ENCODE results near the gene C17orf67. TPM values are rescaled to one million over a fixed set of nuclear protein-coding genes. Genes with fewer than 3 reads are reported as not detected.

C17orf67 gene, protein sequence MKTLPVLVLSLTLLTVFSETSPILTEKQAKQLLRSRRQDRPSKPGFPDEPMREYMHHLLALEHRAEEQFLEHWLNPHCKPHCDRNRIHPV
- 1.0 TPM for polyA plus RNA-seq
- long read RNA-seq, donor 1, result 0 reads
- long read RNA-seq, donor 2, result 0 reads
- long read RNA-seq, donor 3, result 0 reads
- long read RNA-seq, donor 4, result 0 reads
- long read RNA-seq, donor 5, result 0 reads
- long read RNA-seq, donor 6, result 0 reads
- long read RNA-seq, donor 7, result 0 reads
- long read RNA-seq, donor 8, result 0 reads
- long read RNA-seq, donor 9, result 0 reads
- long read RNA-seq, donor 10, result 0 reads
- long read RNA-seq, donor 11, result 0 reads

DNA sequence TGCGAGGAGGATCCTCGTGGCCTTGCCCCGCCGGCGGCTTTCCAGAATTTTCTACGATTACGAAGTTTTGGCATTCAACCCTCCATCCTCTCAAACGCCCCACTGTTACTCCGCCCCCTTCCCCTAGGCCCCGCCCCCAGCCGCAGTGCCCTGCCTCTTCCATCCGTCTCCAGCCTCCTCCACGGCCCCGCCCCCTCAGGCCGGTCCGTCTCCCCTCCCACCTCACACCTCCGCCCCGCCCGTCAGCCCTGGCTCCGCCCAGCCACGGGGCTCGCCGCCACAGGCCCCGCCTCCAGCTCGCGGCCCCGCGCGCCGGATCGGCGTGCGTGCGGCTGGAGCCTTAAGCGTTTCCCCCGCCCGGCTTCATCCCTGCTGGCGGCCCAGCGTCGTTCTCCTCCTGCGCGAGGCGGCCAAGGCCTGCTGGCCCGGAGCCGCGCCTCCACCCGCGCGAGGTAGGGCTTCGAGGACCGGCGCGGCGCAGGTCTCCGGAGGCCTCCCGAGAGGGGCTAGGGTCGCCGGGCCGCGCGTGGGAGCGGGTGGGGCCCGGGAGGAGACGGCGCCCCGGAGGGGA lies at the start of gene C17orf67, which contains the start of gene DGKE:
C17orf67 (minus strand) TSS at position 112 of the 571 bp plus-strand sequence. CDS start 18,110 bp downstream, outside the sequence.
DGKE (plus strand) TSS at position 343 of the 571 bp plus-strand sequence. CDS start 645 bp downstream, outside the sequence.
- H3K4me1 ChIP-seq (ENCODE audit: control insufficient read depth, insufficient read depth, low read length), result peaks cover 15% of the 10 kb centered on the region

DNA sequence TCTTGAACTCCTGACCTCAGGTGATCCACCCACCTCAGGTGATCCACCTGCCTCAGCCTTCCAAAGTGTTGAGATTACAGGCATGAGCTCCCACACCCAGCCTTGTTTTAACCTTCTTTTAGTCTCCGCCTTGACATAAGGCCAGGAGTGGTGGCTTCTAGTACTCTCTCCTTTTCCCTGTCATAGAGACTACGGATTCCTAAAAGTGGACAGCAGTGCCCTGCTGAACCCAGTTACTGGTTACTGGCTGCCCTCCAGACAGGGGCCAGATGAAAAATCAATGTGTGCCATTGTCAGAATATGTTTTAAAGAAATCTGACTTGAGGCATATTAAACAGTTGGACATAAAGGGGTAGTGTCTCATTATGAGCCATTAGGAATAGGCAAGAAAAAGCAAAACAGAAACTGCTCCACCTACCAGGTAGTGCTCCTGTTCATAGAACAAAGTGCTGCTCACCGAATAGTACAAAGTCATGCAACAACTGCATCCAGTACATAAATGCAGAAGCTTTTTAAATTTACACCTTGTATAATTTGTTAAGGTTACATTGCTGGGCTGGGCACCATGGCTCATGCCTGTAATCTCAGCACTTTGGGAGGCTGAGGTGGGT lies 48.1 kb upstream of the C17orf67 start:
- no peak overlapping the region for H3K4me3 ChIP-seq (ENCODE audit: low read length)
- no peak for DNase-seq
- no CpG with 5 or more reads among the region's 3 CpGs for WGBS (ENCODE audit: insufficient coverage, low lambda C conversion rate)
- no peaks in the 10 kb centered on the region for H3K27me3 ChIP-seq (ENCODE audit: control insufficient read depth, insufficient read depth, low read length)
- no peaks in the 10 kb centered on the region for H3K36me3 ChIP-seq (ENCODE audit: control insufficient read depth, insufficient read depth, low read length)
- no peak overlapping the region for H3K27ac ChIP-seq (ENCODE audit: low read length)
- peaks cover 12% of the 10 kb centered on the region for H3K4me1 ChIP-seq (ENCODE audit: control insufficient read depth, insufficient read depth, low read length)
- no peaks in the 10 kb centered on the region for H3K9me3 ChIP-seq (ENCODE audit: control insufficient read depth, low read depth, low read length)

More for the DNA sequence above, at the start of gene C17orf67, which contains the start of gene DGKE:
- no CpG with 5 or more reads among the region's 66 CpGs for WGBS (ENCODE audit: insufficient coverage, low lambda C conversion rate)
- no peak within 1 kb of the TSS for H3K27ac ChIP-seq (ENCODE audit: low read length)
- peak; percentile 91 to 95 for DNase-seq
- H3K4me3 ChIP-seq (ENCODE audit: low read length), result peak within 1 kb of the TSS; percentile 59
- no peaks in the 10 kb centered on the region for H3K9me3 ChIP-seq (ENCODE audit: control insufficient read depth, low read depth, low read length)
- no peaks in the 10 kb centered on the region for H3K27me3 ChIP-seq (ENCODE audit: control insufficient read depth, insufficient read depth, low read length)
- H3K36me3 ChIP-seq (ENCODE audit: control insufficient read depth, insufficient read depth, low read length), result no peaks in the 10 kb centered on the region

DNA sequence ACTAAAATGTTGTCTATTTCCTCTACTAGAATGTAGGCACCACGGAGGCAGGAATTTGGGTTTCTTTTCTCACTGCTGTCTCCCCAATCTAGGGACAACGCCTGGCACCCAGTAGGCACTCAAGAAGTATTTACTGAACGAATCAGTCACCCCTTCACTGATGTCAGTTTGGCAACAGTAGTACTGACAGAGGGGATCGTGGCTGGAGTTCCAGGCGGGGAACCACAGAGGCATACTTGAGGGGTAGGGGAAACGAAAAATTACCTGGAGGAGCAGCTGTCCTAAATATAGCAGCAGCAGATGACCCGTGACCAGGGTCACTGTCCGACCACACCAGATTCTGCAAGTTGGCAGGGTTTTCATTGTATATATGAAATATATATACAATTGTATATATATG lies 46.9 kb upstream of the C17orf67 start:
- Histone ChIP-seq H3K4me3 (ENCODE audit: low read length) (no peak overlapping the region), H3K27ac (ENCODE audit: low read length) (no peak overlapping the region), H3K27me3 (ENCODE audit: control insufficient read depth, insufficient read depth, low read length) (no peaks in the 10 kb centered on the region), H3K9me3 (ENCODE audit: control insufficient read depth, low read depth, low read length) (no peaks in the 10 kb centered on the region), H3K36me3 (ENCODE audit: control insufficient read depth, insufficient read depth, low read length) (no peaks in the 10 kb centered on the region), H3K4me1 (ENCODE audit: control insufficient read depth, insufficient read depth, low read length) (peaks cover 1% of the 10 kb centered on the region)
- WGBS (ENCODE audit: insufficient coverage, low lambda C conversion rate), result 86% methylated on average over 2 of the region's 8 CpGs
- no peak for DNase-seq

DNA sequence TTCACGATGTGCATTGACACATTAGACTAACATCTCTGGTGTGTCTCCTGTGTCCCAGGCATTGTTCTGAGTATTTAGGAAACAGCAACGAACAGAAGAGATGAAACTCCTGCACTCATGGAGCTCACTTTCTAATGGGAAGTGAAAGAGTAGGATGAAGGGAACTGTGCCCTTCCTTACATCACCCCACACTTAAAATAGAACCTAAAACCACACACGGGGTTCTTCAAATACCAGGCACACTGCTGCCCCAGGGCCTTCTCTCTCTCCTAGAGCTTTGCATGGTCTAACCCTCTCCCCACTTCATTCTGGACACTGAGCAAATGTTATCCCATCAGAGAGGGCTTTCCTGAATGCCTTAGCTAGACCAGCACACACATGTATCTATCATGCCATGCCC lies 46.4 kb upstream of the C17orf67 start:
- Histone ChIP-seq H3K4me1 (ENCODE audit: control insufficient read depth, insufficient read depth, low read length) (no peaks in the 10 kb centered on the region), H3K27ac (ENCODE audit: low read length) (no peak overlapping the region), H3K9me3 (ENCODE audit: control insufficient read depth, low read depth, low read length) (no peaks in the 10 kb centered on the region), H3K27me3 (ENCODE audit: control insufficient read depth, insufficient read depth, low read length) (no peaks in the 10 kb centered on the region), H3K4me3 (ENCODE audit: low read length) (no peak overlapping the region), H3K36me3 (ENCODE audit: control insufficient read depth, insufficient read depth, low read length) (no peaks in the 10 kb centered on the region)
- no CpG with 5 or more reads among the region's 3 CpGs for WGBS (ENCODE audit: insufficient coverage, low lambda C conversion rate)
- DNase-seq, result no peak

DNA sequence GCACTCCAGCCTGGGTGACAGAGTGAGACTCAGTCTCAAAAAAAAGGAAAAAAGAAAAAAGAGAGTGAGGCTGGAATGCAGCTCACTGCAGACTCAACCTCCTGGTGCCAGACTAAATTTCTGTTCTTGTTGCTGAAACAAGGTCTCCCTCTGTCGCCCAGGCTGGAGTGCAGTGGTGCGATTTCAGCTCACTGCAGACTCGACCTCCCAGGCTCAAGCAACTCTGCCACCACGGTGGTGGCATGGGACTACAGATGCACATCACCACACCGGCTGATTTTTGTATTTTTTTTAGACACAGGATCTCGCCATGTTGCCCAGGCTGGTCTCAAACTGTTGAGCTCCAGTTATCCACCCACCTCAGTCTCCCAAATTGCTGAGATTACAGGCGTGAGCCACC lies 45.6 kb upstream of the C17orf67 start:
- Histone ChIP-seq H3K36me3 (ENCODE audit: control insufficient read depth, insufficient read depth, low read length) (no peaks in the 10 kb centered on the region), H3K4me3 (ENCODE audit: low read length) (no peak overlapping the region), H3K4me1 (ENCODE audit: control insufficient read depth, insufficient read depth, low read length) (no peaks in the 10 kb centered on the region), H3K27me3 (ENCODE audit: control insufficient read depth, insufficient read depth, low read length) (no peaks in the 10 kb centered on the region), H3K27ac (ENCODE audit: low read length) (no peak overlapping the region), H3K9me3 (ENCODE audit: control insufficient read depth, low read depth, low read length) (no peaks in the 10 kb centered on the region)
- WGBS (ENCODE audit: insufficient coverage, low lambda C conversion rate), result no CpG with 5 or more reads among the region's 7 CpGs
- no peak for DNase-seq

DNA sequence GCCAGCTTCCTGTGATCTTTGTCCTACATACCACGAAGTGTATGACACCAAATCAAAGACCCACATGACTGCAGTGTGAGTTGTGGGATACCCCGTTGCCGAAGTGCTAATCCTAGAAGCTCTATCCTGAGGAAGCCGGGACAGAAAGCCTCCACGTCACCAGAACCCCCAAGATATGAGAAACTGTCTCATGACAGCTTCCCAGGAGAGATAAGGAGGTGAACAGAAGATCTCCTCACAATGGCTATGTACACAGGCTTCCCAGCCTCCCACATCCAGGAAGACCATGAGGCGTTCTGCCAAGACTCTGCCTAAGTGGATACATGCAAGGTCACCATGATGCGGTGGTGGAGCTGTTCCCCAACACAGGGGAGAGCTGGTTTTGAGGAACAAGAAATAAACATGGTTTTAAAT lies 43.1 kb upstream of the C17orf67 start:
- DNase-seq, result no peak
- 80% methylated on average over 1 of the region's 7 CpGs for WGBS (ENCODE audit: insufficient coverage, low lambda C conversion rate)
- Histone ChIP-seq H3K27ac (ENCODE audit: low read length) (no peak overlapping the region), H3K27me3 (ENCODE audit: control insufficient read depth, insufficient read depth, low read length) (no peaks in the 10 kb centered on the region), H3K36me3 (ENCODE audit: control insufficient read depth, insufficient read depth, low read length) (no peaks in the 10 kb centered on the region), H3K9me3 (ENCODE audit: control insufficient read depth, low read depth, low read length) (no peaks in the 10 kb centered on the region), H3K4me1 (ENCODE audit: control insufficient read depth, insufficient read depth, low read length) (no peaks in the 10 kb centered on the region), H3K4me3 (ENCODE audit: low read length) (no peak overlapping the region)

DNA sequence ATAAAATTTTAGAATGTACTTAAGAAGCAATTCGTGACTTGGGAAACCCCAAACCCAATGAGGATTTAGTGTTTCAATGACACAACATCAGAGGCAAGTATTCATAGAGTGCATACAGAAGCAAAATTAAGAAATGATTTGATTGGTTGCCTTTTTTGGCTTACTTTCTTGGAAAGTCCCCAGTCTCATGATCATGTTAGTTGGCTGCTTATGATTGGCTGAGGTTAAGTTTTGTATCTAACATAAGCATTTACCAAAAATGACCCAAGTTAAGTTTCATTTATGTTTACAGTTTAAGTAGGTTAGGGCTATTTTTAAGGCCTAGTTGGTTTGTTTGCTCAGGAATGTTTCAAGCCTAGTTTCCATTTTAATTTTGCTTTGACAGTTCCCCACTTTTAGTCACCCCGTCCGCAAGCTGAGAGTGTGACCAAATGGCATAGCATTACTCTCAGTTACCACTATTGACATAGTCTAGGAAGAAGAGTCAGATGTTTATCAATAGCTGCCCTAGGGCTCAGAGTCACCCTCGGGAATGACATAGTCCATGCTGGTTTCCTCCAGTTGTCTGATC lies 36.4 kb upstream of the C17orf67 start:
- peaks cover 4% of the 10 kb centered on the region for H3K4me1 ChIP-seq (ENCODE audit: control insufficient read depth, insufficient read depth, low read length)
- no peak for DNase-seq
- 100% methylated on average over 1 of the region's 4 CpGs for WGBS (ENCODE audit: insufficient coverage, low lambda C conversion rate)
- H3K27me3 ChIP-seq (ENCODE audit: control insufficient read depth, insufficient read depth, low read length), result no peaks in the 10 kb centered on the region
- H3K27ac ChIP-seq (ENCODE audit: low read length), result no peak overlapping the region
- no peaks in the 10 kb centered on the region for H3K9me3 ChIP-seq (ENCODE audit: control insufficient read depth, low read depth, low read length)
- no peak overlapping the region for H3K4me3 ChIP-seq (ENCODE audit: low read length)
- no peaks in the 10 kb centered on the region for H3K36me3 ChIP-seq (ENCODE audit: control insufficient read depth, insufficient read depth, low read length)

DNA sequence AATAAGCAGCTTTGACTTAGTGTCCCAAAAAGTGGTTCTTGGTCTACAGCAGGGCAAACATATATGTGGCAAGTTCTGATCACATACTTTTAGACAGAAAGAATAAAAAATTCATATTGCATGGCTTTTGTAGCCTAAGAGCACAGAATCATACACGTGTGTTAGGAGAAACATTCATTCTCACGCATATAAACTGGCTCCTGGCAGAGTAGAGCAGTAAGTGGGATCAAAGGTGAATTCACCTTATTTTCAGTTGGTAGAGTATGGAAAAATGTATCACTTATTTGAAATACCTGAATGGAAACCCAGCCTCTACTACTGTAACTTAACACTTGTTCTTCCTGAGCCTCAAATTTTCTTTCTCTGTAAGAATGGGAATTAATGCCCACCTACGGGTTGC lies 35.0 kb upstream of the C17orf67 start:
- H3K27ac ChIP-seq (ENCODE audit: low read length), result no peak overlapping the region
- no CpG with 5 or more reads among the region's 3 CpGs for WGBS (ENCODE audit: insufficient coverage, low lambda C conversion rate)

DNA sequence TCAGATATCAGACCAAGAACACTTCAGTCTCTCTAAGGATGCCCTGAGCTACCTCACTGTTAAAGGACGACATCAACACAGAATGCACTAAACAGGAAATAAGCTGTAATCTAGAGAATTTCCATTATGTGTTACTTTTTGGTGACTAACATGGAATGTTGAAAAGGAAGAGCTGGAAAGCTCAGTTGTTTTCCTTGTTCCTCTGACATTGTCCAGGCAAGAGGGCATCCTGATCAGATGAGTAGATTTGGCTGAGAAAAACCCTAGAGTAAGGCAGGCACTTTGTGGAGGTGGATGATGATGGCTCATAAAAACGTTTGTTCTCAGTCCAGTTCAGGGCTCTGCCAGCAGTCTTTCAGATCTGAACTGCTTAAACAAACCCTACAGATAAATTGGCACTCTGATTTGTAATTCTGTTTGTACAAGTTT lies 34.2 kb upstream of the C17orf67 start:
- WGBS (ENCODE audit: insufficient coverage, low lambda C conversion rate), result no CpG with 5 or more reads among the region's 2 CpGs
- H3K4me3 ChIP-seq (ENCODE audit: low read length), result no peak overlapping the region
- H3K4me1 ChIP-seq (ENCODE audit: control insufficient read depth, insufficient read depth, low read length), result peaks cover 4% of the 10 kb centered on the region
- H3K27me3 ChIP-seq (ENCODE audit: control insufficient read depth, insufficient read depth, low read length), result no peaks in the 10 kb centered on the region
- no peak overlapping the region for H3K27ac ChIP-seq (ENCODE audit: low read length)
- H3K36me3 ChIP-seq (ENCODE audit: control insufficient read depth, insufficient read depth, low read length), result peaks cover 3% of the 10 kb centered on the region
- H3K9me3 ChIP-seq (ENCODE audit: control insufficient read depth, low read depth, low read length), result no peaks in the 10 kb centered on the region
- no peak for DNase-seq

More for the DNA sequence above, 35.0 kb upstream of the C17orf67 start:
- Histone ChIP-seq H3K36me3 (ENCODE audit: control insufficient read depth, insufficient read depth, low read length) (peaks cover 3% of the 10 kb centered on the region), H3K4me1 (ENCODE audit: control insufficient read depth, insufficient read depth, low read length) (peaks cover 4% of the 10 kb centered on the region), H3K9me3 (ENCODE audit: control insufficient read depth, low read depth, low read length) (no peaks in the 10 kb centered on the region), H3K4me3 (ENCODE audit: low read length) (no peak overlapping the region), H3K27me3 (ENCODE audit: control insufficient read depth, insufficient read depth, low read length) (no peaks in the 10 kb centered on the region)
- peak in 1 of 2 donors; percentile 37 for DNase-seq

DNA sequence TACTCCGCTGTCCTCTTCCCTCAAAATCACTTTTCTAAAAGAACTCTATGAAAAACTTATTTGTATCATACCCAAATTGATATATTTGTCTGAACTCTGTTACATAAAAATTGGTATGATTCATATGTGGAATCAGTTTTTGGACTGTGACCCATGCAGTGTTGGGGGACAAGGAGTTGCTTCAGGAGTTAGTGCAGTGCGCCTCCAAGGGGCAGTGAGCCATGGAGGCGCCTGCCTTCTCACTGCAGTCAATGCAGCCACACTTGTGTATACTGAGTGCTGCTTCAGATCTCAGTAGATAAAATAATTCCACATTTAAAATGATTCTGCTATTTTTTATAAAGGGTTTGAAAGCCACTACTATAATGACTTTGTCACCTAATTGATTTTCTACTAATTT lies 32.8 kb upstream of the C17orf67 start:
- no peaks in the 10 kb centered on the region for H3K9me3 ChIP-seq (ENCODE audit: control insufficient read depth, low read depth, low read length)

More for the DNA sequence above, 32.8 kb upstream of the C17orf67 start:
- Histone ChIP-seq H3K27me3 (ENCODE audit: control insufficient read depth, insufficient read depth, low read length) (no peaks in the 10 kb centered on the region), H3K4me1 (ENCODE audit: control insufficient read depth, insufficient read depth, low read length) (peaks cover 4% of the 10 kb centered on the region), H3K27ac (ENCODE audit: low read length) (no peak overlapping the region), H3K36me3 (ENCODE audit: control insufficient read depth, insufficient read depth, low read length) (peaks cover 3% of the 10 kb centered on the region), H3K4me3 (ENCODE audit: low read length) (no peak overlapping the region)
- peak in 1 of 2 donors; percentile 41 for DNase-seq
- WGBS (ENCODE audit: insufficient coverage, low lambda C conversion rate), result 0% methylated on average over 1 of the region's 3 CpGs
